ENCODE results near the gene CAT.

DNA sequence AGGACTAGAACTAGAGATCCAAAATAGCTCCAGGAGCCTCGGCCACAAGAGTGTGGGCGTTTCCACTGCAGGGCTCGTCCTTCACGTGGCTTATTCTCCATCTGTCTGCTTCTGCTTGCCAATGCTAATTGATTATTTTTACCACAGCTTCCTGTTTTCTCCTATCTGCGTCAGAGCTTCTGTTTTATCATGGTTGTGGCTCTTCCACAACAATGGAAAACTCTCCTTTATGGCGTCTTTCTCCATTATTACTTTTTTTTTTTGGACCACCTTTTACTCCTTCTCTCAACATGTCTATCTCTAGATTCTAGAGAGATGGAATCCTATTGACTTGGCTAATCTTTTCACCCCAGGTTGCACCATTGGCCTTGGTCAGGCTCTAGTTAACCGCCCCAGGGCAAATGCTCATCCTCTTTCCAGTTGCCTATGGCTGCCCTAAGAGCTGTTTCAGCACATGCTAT, 25.9 kb downstream of the CAT start:
- no peak for TF ChIP-seq EZH2 (IDR thresholded peaks at IDR 0.05; ENCODE audit: insufficient read depth, poor library complexity, severe bottlenecking)
- no peak for TF ChIP-seq EZH2phosphoT487 (IDR thresholded peaks at IDR 0.05; ENCODE audit: insufficient read depth, low read depth)

Data from GM23248 (cell line).